Glutamatergic neuron (in vitro differentiated cells): Measurements from ENCODE around the gene CDK11A. TPM values are rescaled to one million over a fixed set of nuclear protein-coding genes. Genes with fewer than 3 reads are reported as not detected.

Experiments
- DNase-seq: peaks from one replicate; pipeline ENCODE4 v3.0.0; 2022
- H3K27ac Mint-ChIP-seq: one replicate; pipeline ENCODE4 v1.8.0; 2020; ENCODE audit warnings: mild to moderate bottlenecking, mixed read lengths, inconsistent platforms; ENCODE audit not compliant: unreplicated experiment
- H3K27me3 Mint-ChIP-seq: one replicate; pipeline ENCODE4 v1.8.0; 2020; ENCODE audit warnings: mild to moderate bottlenecking, moderate library complexity, mixed read lengths, inconsistent platforms; ENCODE audit not compliant: unreplicated experiment
- H3K36me3 Mint-ChIP-seq: one replicate; pipeline ENCODE4 v1.8.0; 2020; ENCODE audit warnings: mild to moderate bottlenecking, mixed read lengths, inconsistent platforms; ENCODE audit not compliant: unreplicated experiment
- H3K4me1 Mint-ChIP-seq: one replicate; pipeline ENCODE4 v1.8.0; 2020; ENCODE audit warnings: mild to moderate bottlenecking, low read depth, mixed read lengths, inconsistent platforms; ENCODE audit not compliant: unreplicated experiment
- H3K4me3 Mint-ChIP-seq: one replicate; pipeline ENCODE4 v1.8.0; 2020; ENCODE audit warnings: mild to moderate bottlenecking, mixed read lengths, inconsistent platforms; ENCODE audit not compliant: unreplicated experiment
- H3K9me3 Mint-ChIP-seq: one replicate; pipeline ENCODE4 v1.8.0; 2020; ENCODE audit warnings: mild to moderate bottlenecking, moderate library complexity, mixed read lengths, inconsistent platforms; ENCODE audit not compliant: unreplicated experiment
- total RNA-seq: library from RNA; stranded (reverse); fragmentation: NEBNext Ultra II Directional; extraction: Animal tissue kit (Norgen Biotek cat#: 25700); gene quantifications from one replicate; pipeline ENCODE4 v1.2.1, GENCODE V29; 2021; ENCODE audit not compliant: unreplicated experiment
- TF ChIP-seq, protein P1 (sequence below): fragments of 200-600 bp; sonication (generic); IDR thresholded peaks from one replicate; pipeline ENCODE4 v1.5.0; 2021; ENCODE audit not compliant: partially characterized antibody, unreplicated experiment

The CDK11A gene
- total RNA-seq, 1 donor from 2014 or later = 62.8 TPM

DNA sequence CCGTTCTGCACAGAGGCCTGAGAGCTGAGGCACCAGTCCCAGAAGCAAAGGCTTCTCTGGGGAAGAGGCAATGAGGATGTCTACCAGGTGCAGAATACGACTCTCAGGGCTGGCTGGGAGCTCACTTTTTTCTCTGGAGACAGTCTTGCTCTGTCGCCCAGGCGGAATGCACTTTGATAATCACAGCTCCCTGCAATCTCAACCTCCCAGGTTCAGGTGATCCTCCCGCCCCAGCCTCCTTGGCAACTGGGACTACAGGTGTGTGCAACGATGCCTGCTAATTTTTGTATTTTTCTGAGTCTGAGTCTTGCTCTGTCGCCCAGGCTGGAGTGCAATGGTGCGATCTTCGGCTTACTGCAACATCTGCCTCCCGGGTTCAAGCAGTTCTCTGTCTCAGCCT is 36.6 kb upstream of the CDK11A start:
- no peaks in the 10 kb centered on the region for H3K36me3 Mint-ChIP-seq
- DNase-seq = no peak
- peaks cover 1% of the 10 kb centered on the region for H3K9me3 Mint-ChIP-seq
- no peak overlapping the region for H3K27ac Mint-ChIP-seq
- TF ChIP-seq, protein P1, sequence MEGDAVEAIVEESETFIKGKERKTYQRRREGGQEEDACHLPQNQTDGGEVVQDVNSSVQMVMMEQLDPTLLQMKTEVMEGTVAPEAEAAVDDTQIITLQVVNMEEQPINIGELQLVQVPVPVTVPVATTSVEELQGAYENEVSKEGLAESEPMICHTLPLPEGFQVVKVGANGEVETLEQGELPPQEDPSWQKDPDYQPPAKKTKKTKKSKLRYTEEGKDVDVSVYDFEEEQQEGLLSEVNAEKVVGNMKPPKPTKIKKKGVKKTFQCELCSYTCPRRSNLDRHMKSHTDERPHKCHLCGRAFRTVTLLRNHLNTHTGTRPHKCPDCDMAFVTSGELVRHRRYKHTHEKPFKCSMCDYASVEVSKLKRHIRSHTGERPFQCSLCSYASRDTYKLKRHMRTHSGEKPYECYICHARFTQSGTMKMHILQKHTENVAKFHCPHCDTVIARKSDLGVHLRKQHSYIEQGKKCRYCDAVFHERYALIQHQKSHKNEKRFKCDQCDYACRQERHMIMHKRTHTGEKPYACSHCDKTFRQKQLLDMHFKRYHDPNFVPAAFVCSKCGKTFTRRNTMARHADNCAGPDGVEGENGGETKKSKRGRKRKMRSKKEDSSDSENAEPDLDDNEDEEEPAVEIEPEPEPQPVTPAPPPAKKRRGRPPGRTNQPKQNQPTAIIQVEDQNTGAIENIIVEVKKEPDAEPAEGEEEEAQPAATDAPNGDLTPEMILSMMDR = no peak
- no peak overlapping the region for H3K4me3 Mint-ChIP-seq
- H3K27me3 Mint-ChIP-seq = peaks cover 5% of the 10 kb centered on the region
- peaks cover 6% of the 10 kb centered on the region for H3K4me1 Mint-ChIP-seq

DNA sequence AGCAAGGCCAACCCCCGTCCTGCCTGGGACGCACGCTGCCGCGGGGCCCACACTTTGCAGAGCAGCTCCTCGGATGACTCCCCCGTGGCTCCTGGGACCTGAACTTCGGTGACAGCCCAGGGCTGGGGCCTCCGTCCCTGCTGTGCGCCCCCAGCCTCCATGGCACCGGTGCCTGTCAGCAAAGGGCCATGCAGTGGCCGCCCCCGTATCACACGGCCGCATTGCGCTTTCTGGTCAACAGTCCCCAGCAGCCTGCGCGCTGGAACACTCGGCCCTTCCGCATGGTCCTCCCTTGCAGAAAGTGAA is 36.1 kb upstream of the CDK11A start:
- Mint-ChIP-seq H3K9me3 (peaks cover 1% of the 10 kb centered on the region), H3K36me3 (no peaks in the 10 kb centered on the region), H3K4me3 (no peak overlapping the region), H3K27me3 (peaks cover 5% of the 10 kb centered on the region), H3K4me1 (peaks cover 6% of the 10 kb centered on the region), H3K27ac (no peak overlapping the region)
- no peak for DNase-seq
- TF ChIP-seq, protein P1 = no peak

DNA sequence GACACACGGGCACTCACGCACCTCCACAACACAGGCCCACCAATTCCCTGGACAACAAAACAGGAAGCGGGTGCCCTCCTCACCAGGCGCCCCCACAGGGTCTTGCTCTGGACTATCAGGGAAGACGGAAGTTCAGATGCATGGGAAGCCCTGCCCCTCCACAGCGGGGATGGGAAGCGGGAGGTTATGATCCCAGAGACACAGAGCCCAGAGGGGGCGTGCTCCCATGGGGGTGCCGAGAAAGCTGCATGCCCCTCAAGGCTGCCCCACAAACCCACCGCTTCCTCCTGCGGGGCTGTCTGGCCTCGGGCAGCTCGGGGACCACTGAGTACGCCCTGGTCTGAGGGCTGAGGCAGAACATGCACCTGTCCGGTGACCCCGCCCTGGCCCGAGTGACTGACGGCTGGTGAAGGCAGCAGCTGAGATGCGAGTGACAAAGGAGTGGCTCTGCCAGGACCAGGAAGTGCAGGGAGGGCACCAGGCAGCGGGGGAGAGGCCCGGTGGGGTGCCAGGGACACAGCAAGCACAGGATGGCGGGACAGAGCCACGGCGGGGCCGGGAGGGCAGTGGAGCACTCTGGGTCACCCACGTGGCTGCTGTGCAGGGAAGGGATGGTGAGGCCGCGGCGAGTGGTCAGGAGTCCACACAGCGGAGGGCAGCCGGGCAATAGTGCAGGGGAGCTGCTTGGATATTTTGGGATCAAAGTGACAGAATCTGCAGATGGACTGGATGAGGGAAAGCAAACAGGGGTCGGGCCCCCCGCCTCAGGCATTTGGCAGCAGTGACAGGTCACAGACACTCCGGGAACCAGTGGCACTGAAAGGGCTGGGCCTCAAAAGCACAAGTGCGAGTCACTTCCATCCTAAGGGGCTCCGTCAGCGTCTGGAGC is 35.5 kb upstream of the CDK11A start:
- Mint-ChIP-seq H3K9me3 (peaks cover 1% of the 10 kb centered on the region), H3K27me3 (peaks cover 5% of the 10 kb centered on the region), H3K4me1 (peaks cover 6% of the 10 kb centered on the region), H3K36me3 (no peaks in the 10 kb centered on the region), H3K4me3 (no peak overlapping the region), H3K27ac (no peak overlapping the region)
- TF ChIP-seq, protein P1 = no peak
- DNase-seq = no peak

DNA sequence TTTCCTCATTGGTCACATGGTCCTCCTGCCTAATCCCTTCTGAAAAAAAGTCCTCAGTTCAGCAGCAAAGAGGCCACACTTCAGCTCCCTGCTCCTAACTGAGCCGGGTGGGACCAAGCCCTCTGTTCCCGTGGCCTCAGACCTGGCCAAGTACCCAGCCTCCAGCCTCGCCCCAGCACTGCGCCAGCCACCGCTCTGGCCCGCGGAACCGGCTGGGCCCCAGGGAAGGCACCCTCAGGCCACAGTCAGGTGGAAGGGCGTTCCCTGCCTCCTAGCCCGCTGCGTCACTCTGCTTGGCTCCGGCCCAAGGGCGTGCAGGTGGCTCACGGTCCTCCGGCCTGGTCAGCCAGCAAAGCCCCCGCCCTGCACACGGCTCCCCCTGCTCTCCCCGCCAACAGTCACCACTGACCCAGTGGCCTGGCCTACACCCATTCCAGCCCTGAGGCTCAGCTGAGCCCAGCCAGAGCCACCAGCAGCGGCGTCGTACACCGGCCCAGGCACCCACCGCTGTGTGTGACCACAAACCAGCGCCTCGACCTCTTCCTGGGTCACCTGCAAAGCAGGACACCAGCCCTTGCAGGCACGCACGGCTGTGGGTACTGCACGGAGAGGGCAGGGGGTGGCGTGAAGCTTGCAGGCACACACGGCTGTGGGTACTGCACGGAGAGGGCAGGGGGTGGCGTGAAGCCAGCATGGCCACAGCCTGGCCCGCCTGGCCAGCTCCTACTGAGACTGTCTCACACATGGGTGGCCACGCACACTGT is 34.7 kb upstream of the CDK11A start:
- H3K9me3 Mint-ChIP-seq = peaks cover 1% of the 10 kb centered on the region
- H3K27ac Mint-ChIP-seq = no peak overlapping the region
- DNase-seq = no peak
- no peak overlapping the region for H3K4me3 Mint-ChIP-seq
- no peaks in the 10 kb centered on the region for H3K36me3 Mint-ChIP-seq
- H3K4me1 Mint-ChIP-seq = peaks cover 3% of the 10 kb centered on the region
- H3K27me3 Mint-ChIP-seq = peaks cover 5% of the 10 kb centered on the region
- TF ChIP-seq, protein P1 = no peak
